SK-N-MC (cell line): ENCODE measurements around the gene IPO13.

Experiments
- DNase-seq: peaks from one replicate; pipeline ENCODE4 v3.0.0-alpha.2; 2011; ENCODE audit warnings: low read depth, low spot score
- H3K27ac ChIP-seq: fragments of 200-600 bp; sonication (generic); 2 replicates; pipeline ENCODE4 v1.5.1; 2016; ENCODE audit warnings: mixed run types
- H3K36me3 ChIP-seq: fragments of 200-600 bp; sonication (generic); 2 replicates; pipeline ENCODE4 v1.6.1; 2017; ENCODE audit warnings: antibody characterized with exemption, low read length, mixed read lengths; ENCODE audit not compliant: insufficient read depth
- H3K4me3 ChIP-seq: fragments of 200-600 bp; sonication (generic); 2 replicates; pipeline ENCODE4 v1.5.1; 2016
- H3K9ac ChIP-seq: fragments of 200-600 bp; sonication (generic); 2 replicates; pipeline ENCODE4 v1.8.0; 2017; ENCODE audit warnings: mixed run types, mixed read lengths; ENCODE audit not compliant: insufficient read length
- H3K9me3 ChIP-seq: fragments of 200-600 bp; sonication (generic); 2 replicates; pipeline ENCODE4 v1.6.1; 2017; ENCODE audit warnings: low read depth, mild to moderate bottlenecking, antibody characterized with exemption, low read length, moderate library complexity, mixed read lengths
- EZH2 ChIP-seq: fragments of 200-600 bp; sonication (generic); IDR thresholded peaks from one replicate; pipeline ENCODE4 v1.6.1; 2017; ENCODE audit warnings: antibody characterized with exemption
- FOXP2 ChIP-seq: optimal IDR thresholded peaks from 2 replicates; pipeline ENCODE3; 2011; ENCODE audit warnings: mild to moderate bottlenecking, moderate library complexity; ENCODE audit not compliant: insufficient read depth; ENCODE audit errors: extremely low read length, control extremely low read depth
- POLR2AphosphoS5 ChIP-seq: IDR thresholded peaks from 2 replicates; pipeline ENCODE4 v1.6.1; 2012; ENCODE audit warnings: mild to moderate bottlenecking, low read depth, low read length, borderline replicate concordance

The IPO13 gene

DNA sequence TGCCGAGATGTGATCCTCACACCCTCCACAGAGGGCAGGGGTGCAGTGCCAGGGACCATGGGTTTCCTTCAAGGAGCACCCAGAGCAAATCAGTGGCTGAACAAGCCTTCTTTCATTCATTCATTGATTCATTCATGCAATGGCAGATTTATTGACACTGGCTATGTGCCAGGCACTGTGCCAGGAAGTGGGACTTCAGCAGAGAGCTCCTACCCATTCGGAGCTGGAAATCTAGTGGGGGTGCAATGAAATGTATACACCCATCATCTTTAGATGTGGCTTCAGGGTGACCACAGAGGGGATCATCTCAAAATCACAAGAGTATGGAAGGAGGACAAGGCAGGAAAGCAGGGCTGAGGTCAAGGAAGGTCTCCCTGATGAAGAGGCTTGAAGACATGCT is 65.7 kb downstream of the IPO13 start:
- H3K9me3 ChIP-seq: no peaks in the 10 kb centered on the region
- H3K4me3 ChIP-seq: no peak overlapping the region
- TF ChIP-seq FOXP2 (no peak), EZH2 (no peak), POLR2AphosphoS5 (no peak)
- H3K9ac ChIP-seq: no peak overlapping the region
- DNase-seq: no peak
- peaks cover 15% of the 10 kb centered on the region; the same call in 1 of the 2 replicates for H3K36me3 ChIP-seq
- H3K27ac ChIP-seq: no peak overlapping the region

GRCh38 chr1:44012941-44013609 is 66.3 kb downstream of the IPO13 start:
- H3K9me3 ChIP-seq: no peaks in the 10 kb centered on the region
- no peak overlapping the region for H3K27ac ChIP-seq
- DNase-seq: no peak
- H3K4me3 ChIP-seq: no peak overlapping the region
- TF ChIP-seq EZH2 (no peak), FOXP2 (no peak), POLR2AphosphoS5 (no peak)
- no peak overlapping the region for H3K9ac ChIP-seq
- H3K36me3 ChIP-seq: peaks cover 21% of the 10 kb centered on the region; the same call in 1 of the 2 replicates

DNA sequence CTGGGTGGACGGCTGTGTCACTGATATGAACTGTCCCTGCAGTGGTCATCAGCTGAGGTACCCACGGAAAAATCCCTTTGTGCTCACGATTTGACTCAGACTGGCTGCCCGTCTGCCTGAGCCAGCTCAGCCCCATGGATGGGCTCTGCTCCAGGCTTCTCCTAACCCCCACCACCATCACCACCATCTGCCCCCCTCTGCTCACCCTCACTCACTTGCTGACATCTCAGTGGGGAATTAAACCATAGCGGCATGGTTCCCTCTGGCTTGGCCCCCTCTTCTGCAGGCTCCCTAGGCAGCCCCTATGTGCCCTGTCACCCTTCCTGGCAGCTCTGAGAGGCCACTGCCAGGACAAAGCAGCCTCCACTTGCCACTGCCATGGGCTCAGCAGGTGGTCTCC is 67.2 kb downstream of the IPO13 start:
- TF ChIP-seq EZH2 (no peak), FOXP2 (no peak), POLR2AphosphoS5 (no peak)
- H3K36me3 ChIP-seq: peaks cover 18% of the 10 kb centered on the region; the same call in 1 of the 2 replicates
- no peak overlapping the region for H3K4me3 ChIP-seq
- H3K27ac ChIP-seq: no peak overlapping the region
- H3K9me3 ChIP-seq: no peaks in the 10 kb centered on the region
- DNase-seq: no peak
- H3K9ac ChIP-seq: no peak overlapping the region

- no peak for DNase-seq
- H3K4me3 ChIP-seq: no peak overlapping the region
- TF ChIP-seq POLR2AphosphoS5 (no peak), EZH2 (no peak), FOXP2 (no peak)
These were observed 67.8 kb downstream of the IPO13 start for GRCh38 chr1:44014365-44015104.

DNA sequence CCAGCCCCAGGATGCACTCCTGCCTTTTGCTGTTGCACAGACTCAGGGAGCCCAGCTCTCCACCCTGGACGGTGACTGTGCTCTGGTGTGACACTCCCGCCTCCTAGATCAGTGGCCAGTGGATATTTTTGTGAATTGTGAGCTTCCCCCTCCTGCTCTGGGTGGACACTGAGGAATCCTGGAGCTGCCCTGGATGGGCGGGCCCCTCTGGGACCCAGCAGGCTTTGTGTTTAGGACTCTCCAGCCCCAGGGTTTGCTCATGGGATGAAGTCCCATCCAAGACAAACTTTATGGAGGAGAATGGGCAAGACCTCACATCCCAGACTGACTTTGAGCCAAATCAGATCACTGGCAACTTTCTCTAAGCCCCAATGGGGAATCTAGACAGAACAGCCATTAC is 68.5 kb downstream of the IPO13 start:
- H3K36me3 ChIP-seq: peaks cover 24% of the 10 kb centered on the region; the same call in 1 of the 2 replicates
- no peaks in the 10 kb centered on the region for H3K9me3 ChIP-seq
- no peak for DNase-seq
- no peak overlapping the region for H3K9ac ChIP-seq
- no peak overlapping the region for H3K27ac ChIP-seq
- no peak overlapping the region for H3K4me3 ChIP-seq
- no peak for TF ChIP-seq EZH2
- TF ChIP-seq FOXP2: no peak
- TF ChIP-seq POLR2AphosphoS5: no peak

More at GRCh38 chr1:44014365-44015104, 67.8 kb downstream of the IPO13 start:
- Histone ChIP-seq H3K36me3 (peaks cover 24% of the 10 kb centered on the region; the same call in 1 of the 2 replicates), H3K9ac (no peak overlapping the region), H3K9me3 (no peaks in the 10 kb centered on the region), H3K27ac (no peak overlapping the region)

GRCh38 chr1:44016041-44016889 is 69.5 kb downstream of the IPO13 start:
- peaks cover 27% of the 10 kb centered on the region; the same call in 1 of the 2 replicates for H3K36me3 ChIP-seq
- no peak overlapping the region for H3K4me3 ChIP-seq
- no peak for DNase-seq
- H3K9ac ChIP-seq: no peak overlapping the region
- TF ChIP-seq EZH2 (no peak), POLR2AphosphoS5 (no peak), FOXP2 (no peak)
- no peak overlapping the region for H3K27ac ChIP-seq
- no peaks in the 10 kb centered on the region for H3K9me3 ChIP-seq

DNA sequence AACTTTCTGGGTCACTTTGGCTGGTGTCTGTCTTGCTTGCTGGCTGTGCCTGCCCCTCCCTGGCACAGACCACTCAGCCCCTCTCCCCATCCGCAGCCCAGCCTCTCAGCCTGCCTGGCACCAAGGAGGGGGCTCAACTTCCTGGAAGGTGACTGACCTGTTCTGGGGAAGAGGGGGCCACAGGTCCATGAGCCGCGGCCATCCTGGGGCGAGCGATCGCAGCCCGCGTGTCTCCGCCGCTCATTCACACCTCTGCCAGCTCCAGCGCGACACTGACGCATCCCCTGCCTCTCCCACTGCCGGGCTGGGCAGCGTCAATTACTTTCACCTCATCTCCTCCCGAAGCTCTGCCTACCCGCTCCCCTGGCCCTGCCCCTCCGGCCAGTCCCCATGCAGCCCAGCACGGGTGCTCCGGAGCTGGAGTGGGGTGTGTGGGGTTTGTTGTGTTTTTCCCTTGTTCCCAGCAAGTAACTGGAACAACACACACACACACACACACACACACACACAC is 70.2 kb downstream of the IPO13 start:
- H3K27ac ChIP-seq: no peak overlapping the region
- H3K9me3 ChIP-seq: no peaks in the 10 kb centered on the region
- no peak for TF ChIP-seq POLR2AphosphoS5
- TF ChIP-seq FOXP2: no peak
- no peak for TF ChIP-seq EZH2
- H3K4me3 ChIP-seq: no peak overlapping the region
- H3K36me3 ChIP-seq: peaks cover 34% of the 10 kb centered on the region; the same call in 1 of the 2 replicates
- H3K9ac ChIP-seq: no peak overlapping the region
- DNase-seq: no peak
